ENCODE results near the gene KIF26A.
"Not testable (repeated sequence)": the region's sequence is repeated elsewhere in the genome, so short reads cannot be mapped to it uniquely, and the experiment has no call there.

KIF26A gene

DNA sequence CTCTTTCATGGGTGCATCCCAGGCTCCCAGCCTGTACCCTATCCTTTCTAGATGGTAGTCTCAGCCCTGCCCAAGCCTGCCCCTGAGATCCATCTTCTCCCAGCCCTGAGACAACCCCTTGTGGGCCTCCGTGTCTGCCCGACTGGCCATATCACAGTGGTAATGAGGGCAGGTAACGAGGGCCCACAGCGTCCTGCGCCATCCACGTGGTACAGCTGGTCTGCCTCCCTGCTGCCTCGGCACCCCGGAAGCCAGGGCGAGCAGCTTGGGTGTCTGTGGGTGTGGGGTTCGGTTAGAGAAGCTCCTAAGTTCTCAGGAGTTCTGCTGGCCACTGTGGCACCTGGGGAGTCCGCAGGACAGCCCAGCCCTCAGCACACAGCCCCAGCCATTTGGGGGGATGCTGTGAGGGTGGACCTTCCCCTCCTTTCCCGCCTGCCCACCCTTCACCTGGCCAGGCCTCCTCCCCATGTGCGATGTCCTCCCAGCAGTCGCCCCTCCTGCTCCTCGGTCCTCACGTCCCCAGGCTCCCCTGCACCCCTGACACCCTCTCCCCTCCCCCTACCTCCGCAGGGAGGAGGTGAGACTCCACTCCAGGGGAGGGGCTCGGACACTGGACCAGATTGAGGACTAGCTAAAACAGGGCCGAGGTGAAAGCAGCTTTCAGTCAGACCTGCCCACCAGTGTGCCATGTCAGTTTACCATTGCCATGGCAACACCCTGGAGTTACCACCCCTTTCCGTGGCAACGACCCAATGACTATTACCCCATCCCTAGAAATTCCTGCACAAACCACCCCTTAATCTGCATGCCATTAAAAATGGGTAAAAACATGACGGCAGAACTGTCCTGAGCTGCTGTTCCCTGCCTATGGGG, 69.0 kb downstream of the KIF26A start:
- DNase-seq (ENCODE audit: low read depth in 1 of 2, low spot score in 1 of 2): no peak

DNA sequence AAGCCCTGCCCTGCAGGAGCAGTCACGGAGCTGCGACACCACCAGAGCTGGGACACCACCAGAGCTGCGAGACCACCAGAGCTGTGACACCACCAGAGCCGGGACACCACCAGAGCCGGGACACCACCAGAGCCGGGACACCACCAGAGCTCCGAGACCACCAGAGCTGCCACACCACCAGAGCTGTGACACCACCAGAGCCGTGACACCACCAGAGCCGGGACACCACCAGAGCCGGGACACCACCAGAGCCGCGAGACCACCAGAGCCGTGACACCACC, 69.6 kb downstream of the KIF26A start:
- DNase-seq (ENCODE audit: low read depth in 1 of 2, low spot score in 1 of 2): not testable (repeated sequence)

DNA sequence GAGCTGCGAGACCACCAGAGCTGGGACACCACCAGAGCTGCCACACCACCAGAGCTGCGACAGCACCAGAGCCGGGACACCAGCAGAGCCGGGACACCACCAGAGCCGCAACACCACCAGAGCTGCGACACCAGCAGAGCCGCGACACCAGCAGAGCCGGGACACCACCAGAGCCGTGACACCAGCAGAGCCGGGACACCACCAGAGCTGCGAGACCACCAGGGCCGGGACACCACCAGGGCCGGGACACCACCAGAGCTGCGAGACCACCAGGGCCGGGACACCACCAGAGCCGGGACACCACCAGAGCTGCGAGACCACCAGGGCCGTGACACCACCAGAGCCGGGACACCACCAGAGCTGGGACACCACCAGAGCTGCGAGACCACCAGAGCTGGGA, 69.9 kb downstream of the KIF26A start:
- DNase-seq (ENCODE audit: low read depth in 1 of 2, low spot score in 1 of 2): not testable (repeated sequence)

GRCh38 chr14:104209071-104209470, 70.7 kb downstream of the KIF26A start:
- not testable (repeated sequence) for DNase-seq (ENCODE audit: low read depth in 1 of 2, low spot score in 1 of 2)

DNA sequence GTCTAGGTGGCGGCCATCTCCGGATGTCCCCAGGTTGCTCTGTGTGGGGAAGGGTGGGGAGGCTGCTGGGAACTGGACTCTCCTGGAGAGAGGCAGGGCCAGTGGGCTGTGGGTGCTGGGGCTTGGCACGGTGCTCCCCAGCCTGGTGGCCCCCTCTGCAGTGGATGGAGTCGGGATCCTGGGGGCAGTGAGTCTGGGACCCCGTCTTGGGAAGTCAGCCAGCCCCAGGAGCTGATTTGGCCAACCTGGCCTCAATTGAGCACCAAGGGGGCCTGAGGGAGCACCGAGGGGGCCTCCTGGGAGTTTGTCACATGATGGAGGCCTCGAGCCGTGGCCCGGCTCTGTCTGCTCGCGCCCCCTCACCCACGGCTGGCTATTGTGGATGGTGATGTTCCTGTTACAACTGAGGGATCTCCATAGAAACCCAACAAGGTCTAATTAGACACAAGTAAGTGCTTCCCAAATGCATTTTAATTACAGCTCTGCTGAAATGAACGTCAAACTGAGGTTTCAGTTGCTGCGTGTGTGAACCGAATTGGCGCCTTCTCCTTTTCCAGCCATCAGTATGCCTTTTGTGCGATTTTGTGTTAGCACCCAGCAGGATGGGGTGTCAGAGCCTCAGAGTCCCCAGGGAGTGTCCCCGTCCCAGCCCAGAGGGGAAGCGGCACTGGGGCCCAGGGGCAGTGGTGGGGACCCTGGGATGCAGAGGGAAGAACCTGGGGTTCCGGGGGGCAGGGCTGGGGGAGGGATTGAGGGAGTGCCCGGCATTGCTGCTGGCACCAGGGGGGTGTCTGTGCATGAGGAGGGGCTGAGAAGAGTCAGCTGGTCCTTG, 71.8 kb downstream of the KIF26A start:
- DNase-seq (ENCODE audit: low read depth in 1 of 2, low spot score in 1 of 2): no peak

GRCh38 chr14:104210817-104211195, 72.4 kb downstream of the KIF26A start:
- DNase-seq (ENCODE audit: low read depth in 1 of 2, low spot score in 1 of 2): no peak

- no peak for DNase-seq (ENCODE audit: low read depth in 1 of 2, low spot score in 1 of 2)
These were observed 72.8 kb downstream of the KIF26A start for GRCh38 chr14:104211215-104211614.

DNA sequence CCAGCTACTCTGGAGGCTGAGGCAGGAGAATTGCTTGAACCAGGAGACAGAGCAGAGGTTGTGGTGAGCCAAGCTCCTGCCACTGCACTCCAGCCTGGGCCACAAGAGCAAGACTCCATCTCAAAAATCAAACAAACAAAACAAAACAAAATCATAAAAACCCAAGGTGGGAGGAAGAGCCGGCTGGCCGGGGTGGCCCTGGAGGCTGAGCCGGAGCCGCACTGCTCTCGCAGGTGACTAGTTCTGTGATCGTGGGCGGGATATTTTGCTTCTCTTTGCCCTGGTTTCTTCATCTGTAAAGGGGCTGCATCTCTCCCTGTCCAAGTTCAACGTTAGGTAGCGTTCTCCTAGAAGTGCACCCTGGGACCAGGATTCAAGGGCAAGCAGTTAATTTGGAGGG, 73.4 kb downstream of the KIF26A start:
- no peak for DNase-seq (ENCODE audit: low read depth in 1 of 2, low spot score in 1 of 2)

- DNase-seq (ENCODE audit: low read depth in 1 of 2, low spot score in 1 of 2): no peak
These were observed 74.1 kb downstream of the KIF26A start for GRCh38 chr14:104212206-104213095.

DNA sequence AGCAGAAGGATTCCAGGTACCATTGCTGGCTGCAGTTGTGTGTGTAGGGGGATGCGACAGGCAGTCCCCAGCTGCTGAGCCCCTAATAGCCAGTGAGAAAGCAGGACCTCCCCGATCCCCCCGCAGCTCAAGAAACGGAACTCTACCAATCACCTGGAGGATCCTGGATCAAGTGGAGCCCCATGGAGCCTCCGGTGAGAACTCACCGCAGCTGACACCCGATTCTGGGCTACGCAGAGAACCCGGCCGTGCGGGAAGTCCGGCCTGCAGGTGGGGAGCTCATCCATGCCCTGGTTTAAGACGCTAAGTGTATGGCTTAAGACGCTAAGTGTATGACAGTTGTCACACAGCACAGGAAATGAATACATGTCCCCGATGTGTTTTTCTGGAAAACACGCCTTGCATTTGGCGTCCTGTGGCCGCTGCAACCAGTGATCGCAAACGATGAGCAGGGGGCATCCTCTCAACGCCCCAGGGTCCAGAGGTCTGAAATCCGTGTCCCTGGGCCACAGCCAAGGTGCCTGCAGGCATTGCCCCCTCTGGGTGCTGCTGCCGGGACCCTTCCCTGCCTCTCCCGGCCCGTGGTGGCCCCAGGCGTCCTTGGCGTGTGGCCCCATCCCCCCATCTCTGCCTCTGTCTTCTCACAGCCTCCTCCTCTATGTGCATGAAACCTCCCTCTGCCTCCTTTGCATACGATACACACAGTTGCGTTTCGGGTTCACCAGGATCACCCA, 75.1 kb downstream of the KIF26A start:
- DNase-seq (ENCODE audit: low read depth in 1 of 2, low spot score in 1 of 2): no peak

DNA sequence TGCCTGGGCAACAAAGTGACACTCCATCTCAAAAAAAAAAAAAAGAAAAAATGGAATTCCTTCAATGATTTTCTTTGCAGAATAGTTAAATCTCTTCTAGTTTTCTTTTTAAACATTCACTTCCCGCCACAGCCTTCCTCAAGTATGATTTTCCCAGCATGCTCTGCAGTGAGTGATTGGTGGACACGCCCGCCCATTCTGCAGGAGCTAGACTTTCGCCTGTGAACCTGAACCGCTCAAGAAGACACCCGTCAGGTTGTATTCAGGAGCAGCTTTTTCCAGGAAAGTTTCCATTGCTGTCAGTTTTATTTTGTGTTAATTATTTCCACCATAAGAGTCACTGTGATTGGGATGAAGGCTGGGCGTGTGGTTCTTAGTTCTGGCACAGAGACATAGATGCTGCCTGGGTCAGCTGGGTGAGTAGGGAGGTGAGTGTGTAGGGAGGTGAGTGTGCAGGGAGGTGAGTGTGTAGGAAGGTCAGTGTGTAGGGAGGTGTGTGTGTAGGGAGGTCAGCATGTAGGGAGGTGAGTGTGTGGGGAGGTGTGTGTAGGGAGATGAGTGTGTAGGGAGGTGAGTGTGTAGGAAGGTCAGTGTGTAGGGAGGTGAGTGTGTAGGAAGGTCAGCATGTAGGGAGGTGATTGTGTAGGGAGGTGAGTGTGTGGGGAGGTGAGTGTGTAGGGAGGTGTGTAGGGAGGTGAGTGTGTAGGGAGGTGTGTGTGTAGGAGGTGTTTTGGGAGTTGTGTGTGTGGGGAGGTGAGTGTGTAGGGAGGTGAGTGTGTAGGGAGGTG, 76.2 kb downstream of the KIF26A start:
- DNase-seq (ENCODE audit: low read depth in 1 of 2, low spot score in 1 of 2): no peak

DNA sequence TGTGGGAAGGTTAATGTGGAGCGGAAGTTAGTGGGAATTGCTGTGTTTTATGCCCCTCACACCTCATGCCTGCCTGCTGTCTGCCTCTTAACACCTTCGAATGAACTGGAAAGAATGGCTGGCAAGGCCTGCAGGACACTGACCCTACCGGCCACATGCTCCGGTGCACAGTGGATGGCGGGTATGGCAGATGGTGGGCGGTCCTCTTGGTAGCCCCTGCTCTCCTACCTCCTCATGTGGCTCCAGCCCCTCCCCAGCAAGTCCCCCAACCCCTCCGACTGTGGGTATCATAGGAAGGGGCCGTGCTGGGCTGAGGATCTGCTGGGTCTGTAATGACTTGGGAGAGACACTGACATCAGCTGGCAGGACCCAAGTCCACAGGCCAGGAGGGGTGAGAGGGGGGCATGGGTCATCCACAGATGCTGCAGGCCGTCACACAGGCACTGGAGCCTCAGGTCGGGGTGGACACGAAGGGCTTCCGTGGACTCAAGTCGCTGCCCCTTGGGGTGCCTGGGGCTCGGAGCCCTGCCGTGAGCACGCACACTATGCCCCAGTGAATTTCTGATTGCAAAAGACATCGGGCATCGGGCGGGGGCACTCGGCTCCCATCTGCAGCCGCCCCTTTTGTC, 77.4 kb downstream of the KIF26A start:
- DNase-seq (ENCODE audit: low read depth in 1 of 2, low spot score in 1 of 2): no peak

- no peak for DNase-seq (ENCODE audit: low read depth in 1 of 2, low spot score in 1 of 2)
These were observed 78.1 kb downstream of the KIF26A start for GRCh38 chr14:104216457-104216856.

DNA sequence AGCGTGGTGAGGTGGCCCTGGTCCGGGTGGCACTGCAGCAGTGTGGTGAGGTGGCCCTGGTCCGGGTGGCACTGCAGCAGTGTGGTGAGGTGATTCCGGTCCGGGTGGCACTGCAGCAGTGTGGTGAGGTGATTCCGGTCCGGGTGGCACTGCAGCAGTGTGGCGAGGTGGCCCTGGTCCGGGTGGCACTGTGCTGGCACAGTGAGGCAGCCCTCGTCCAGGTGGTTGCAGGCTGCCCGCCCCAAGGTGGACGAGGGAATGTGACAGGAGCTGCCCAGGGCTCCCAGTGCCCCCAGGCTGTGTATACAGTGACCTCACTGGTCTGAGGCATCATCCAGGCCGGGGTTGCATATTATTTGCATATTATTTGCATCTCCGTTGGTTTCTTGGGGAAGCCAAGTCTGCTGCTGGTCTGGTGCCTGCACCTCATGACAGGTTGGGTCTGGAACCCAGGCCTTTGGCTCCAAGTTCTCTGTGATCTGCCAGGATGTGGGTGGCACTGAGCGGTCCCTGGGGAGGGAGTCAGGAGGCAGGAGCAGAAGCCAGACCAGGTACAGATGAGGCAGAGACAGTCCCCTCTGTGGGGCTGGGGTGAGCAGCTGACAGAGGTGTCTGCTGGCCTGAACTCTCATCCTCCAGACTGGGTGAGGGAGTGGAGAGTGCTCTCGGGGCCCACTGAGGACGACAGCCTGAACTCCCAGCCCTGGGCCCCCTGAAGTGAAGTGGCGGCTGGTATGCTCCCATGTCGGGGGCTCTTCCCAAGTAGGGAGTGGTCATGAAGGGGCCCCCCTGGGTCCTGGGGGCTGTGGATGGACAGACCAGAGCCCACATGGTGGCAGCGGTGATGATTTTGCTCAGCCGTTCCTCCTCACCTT, 79.3 kb downstream of the KIF26A start:
- no peak for DNase-seq (ENCODE audit: low read depth in 1 of 2, low spot score in 1 of 2)

GRCh38 chr14:104218361-104219180, 80.2 kb downstream of the KIF26A start:
- no peak for DNase-seq (ENCODE audit: low read depth in 1 of 2, low spot score in 1 of 2)

DNA sequence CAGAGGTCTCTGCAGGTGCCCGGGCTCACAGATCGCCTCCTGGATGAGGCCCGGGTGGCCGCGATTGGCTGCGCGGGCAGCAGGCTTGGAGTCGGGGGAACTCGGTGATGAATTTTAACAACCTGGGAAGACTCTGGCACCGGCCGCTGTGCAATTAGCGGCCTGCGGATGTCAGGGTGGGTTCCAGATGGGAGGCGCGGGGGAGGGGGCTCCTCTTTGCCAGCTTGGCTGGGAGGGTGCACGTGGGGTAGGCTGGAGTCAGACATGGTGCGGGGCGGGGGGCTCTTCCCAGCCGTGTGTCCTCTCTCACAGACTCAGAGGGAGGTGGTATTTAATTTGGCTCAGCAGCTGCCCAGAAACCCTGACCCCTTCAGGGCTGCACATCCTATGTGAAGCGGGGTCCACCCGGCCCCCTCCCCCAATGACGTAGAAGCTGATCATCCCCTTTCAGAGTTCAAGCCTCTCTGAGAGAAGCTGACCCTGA, 81.4 kb downstream of the KIF26A start:
- DNase-seq (ENCODE audit: low read depth in 1 of 2, low spot score in 1 of 2): no peak

GRCh38 chr14:104220215-104221070, 82.1 kb downstream of the KIF26A start:
- DNase-seq (ENCODE audit: low read depth in 1 of 2, low spot score in 1 of 2): no peak

Data from stimulated activated CD4-positive, alpha-beta T cell treated with anti-CD3 and anti-CD28 coated beads, Interleukin-15, amount 100 ng/mL, for 1 hour (primary cell).